GM23248 (cell line): ENCODE data around the gene STRIP2. TPM values are rescaled to one million over a fixed set of nuclear protein-coding genes. Genes with fewer than 3 reads are reported as not detected.

Experiments
- DNase-seq: peaks from one replicate; pipeline ENCODE4 v3.0.0-alpha.2; 2015
- H2AFZ ChIP-seq: fragments of 200-600 bp; sonication (generic); 2 replicates; pipeline ENCODE4 v1.6.1; 2016; ENCODE audit warnings: antibody characterized with exemption
- H3F3A ChIP-seq: fragments of 200-600 bp; sonication (generic); 2 replicates; pipeline ENCODE4 v1.6.1; 2016; ENCODE audit warnings: mild to moderate bottlenecking, antibody characterized with exemption, mixed run types; ENCODE audit not compliant: insufficient read depth
- H3K27ac ChIP-seq: fragments of 200-600 bp; sonication (generic); 2 replicates; pipeline ENCODE4 v1.5.1; 2016; ENCODE audit warnings: mild to moderate bottlenecking
- H3K27me3 ChIP-seq: fragments of 200-600 bp; sonication (generic); replicated peaks from 2 replicates; pipeline ENCODE4 v1.6.1; 2016; ENCODE audit warnings: mild to moderate bottlenecking; ENCODE audit not compliant: insufficient read depth
- H3K36me3 ChIP-seq: fragments of 200-600 bp; sonication (generic); 2 replicates; pipeline ENCODE4 v1.6.1; 2016; ENCODE audit warnings: low read depth, mild to moderate bottlenecking
- H3K4me1 ChIP-seq: fragments of 200-600 bp; sonication (generic); 2 replicates; pipeline ENCODE4 v1.6.1; 2016; ENCODE audit warnings: mild to moderate bottlenecking; ENCODE audit not compliant: insufficient read depth
- H3K4me2 ChIP-seq: fragments of 200-600 bp; sonication (generic); one replicate; pipeline ENCODE4 v1.6.1; 2016; ENCODE audit warnings: mild to moderate bottlenecking; ENCODE audit not compliant: unreplicated experiment
- H3K4me3 ChIP-seq: fragments of 200-600 bp; sonication (generic); 2 replicates; pipeline ENCODE4 v1.5.1; 2016; ENCODE audit warnings: mild to moderate bottlenecking
- H3K79me2 ChIP-seq: fragments of 200-600 bp; sonication (generic); 2 replicates; pipeline ENCODE4 v1.6.1; 2016; ENCODE audit warnings: mild to moderate bottlenecking; ENCODE audit not compliant: insufficient read depth
- H3K9ac ChIP-seq: fragments of 200-600 bp; sonication (generic); 2 replicates; pipeline ENCODE4 v1.6.1; 2016; ENCODE audit warnings: mild to moderate bottlenecking
- H3K9me2 ChIP-seq: fragments of 200-600 bp; sonication (generic); 2 replicates; pipeline ENCODE4 v1.6.1; 2016; ENCODE audit warnings: mixed run types, mild to moderate bottlenecking, moderate library complexity; ENCODE audit not compliant: insufficient read depth
- H3K9me3 ChIP-seq: fragments of 200-600 bp; sonication (generic); one replicate; pipeline ENCODE4 v1.6.1; 2017; ENCODE audit warnings: low read depth
- H4K20me1 ChIP-seq: fragments of 200-600 bp; sonication (generic); 2 replicates; pipeline ENCODE4 v1.6.0; 2016; ENCODE audit not compliant: insufficient read depth
- EZH2 ChIP-seq: fragments of 200-600 bp; sonication (generic); IDR thresholded peaks from 2 replicates; pipeline ENCODE4 v1.6.1; 2018; ENCODE audit warnings: antibody characterized with exemption, mild to moderate bottlenecking; ENCODE audit not compliant: insufficient read depth, poor library complexity, severe bottlenecking
- EZH2phosphoT487 ChIP-seq: fragments of 200-600 bp; sonication (generic); IDR thresholded peaks from 2 replicates; pipeline ENCODE4 v1.6.1; 2018; ENCODE audit warnings: antibody characterized with exemption, moderate library complexity, mild to moderate bottlenecking, low read depth; ENCODE audit not compliant: insufficient read depth
- WGBS, 2 experiments: methylation state at CpG; one replicate each; pipeline ENCODE4 v1.1.6; 2015 to 2017; ENCODE audit warnings: low lambda C conversion rate in 2 of 2, low coverage in 1 of 2; ENCODE audit errors: missing lambda C conversion rate in 2 of 2; 5-methylcytosine and 5-hydroxymethylcytosine counted together
- in situ Hi-C: fragments of 300-500 bp; cut with MboI; formaldehyde crosslinking; loops from 2 replicates; pipeline ENCODE4 v1.15.0; 2020
- polyA plus RNA-seq: library from polyadenylated mRNA; unstranded; fragments of >200 nt; fragmentation: Nextera tagmentation; extraction: Ambion mirVana; gene quantifications from 2 replicates; pipeline ENCODE4 v1.2.1, GENCODE V29; 2016
- total RNA-seq: library from RNA; depleted of rRNA; stranded (reverse); fragments of >200 nt; shearing (Covaris generic); gene quantifications from 2 replicates; pipeline ENCODE4 v1.2.3, GENCODE V29; 2014

STRIP2 gene
- total and polyA plus RNA-seq, 2 experiments from 2014 or later, result 1.5 to 2.2 TPM

- H3K9ac ChIP-seq, result no peak overlapping the region
- H3K27me3 ChIP-seq, result no peaks in the 10 kb centered on the region
- H3K4me1 ChIP-seq, result no peaks in the 10 kb centered on the region
- no peak overlapping the region for H3K4me2 ChIP-seq
- H3K9me2 ChIP-seq, result no peaks in the 10 kb centered on the region
- no peaks in the 10 kb centered on the region for H3F3A ChIP-seq
- no peak overlapping the region for H2AFZ ChIP-seq
- DNase-seq, result no peak
- in situ Hi-C loops, result no loop called here
- no peaks in the 10 kb centered on the region for H3K9me3 ChIP-seq
- TF ChIP-seq EZH2 (no peak), EZH2phosphoT487 (no peak)
- H4K20me1 ChIP-seq, result no peaks in the 10 kb centered on the region
- no peaks in the 10 kb centered on the region for H3K79me2 ChIP-seq
- no peak overlapping the region for H3K27ac ChIP-seq
- no peaks in the 10 kb centered on the region for H3K36me3 ChIP-seq
- H3K4me3 ChIP-seq, result no peak overlapping the region
Observed at GRCh38 chr7:129426482-129426881, 7.8 kb upstream of the STRIP2 start.

GRCh38 chr7:129427526-129428045 is 6.6 kb upstream of the STRIP2 start:
- H3K79me2 ChIP-seq, result no peaks in the 10 kb centered on the region
- H3K9ac ChIP-seq, result no peak overlapping the region
- no peaks in the 10 kb centered on the region for H3K9me3 ChIP-seq
- H3K27ac ChIP-seq, result no peak overlapping the region
- TF ChIP-seq EZH2 (no peak), EZH2phosphoT487 (no peak)
- H3K9me2 ChIP-seq, result no peaks in the 10 kb centered on the region
- H2AFZ ChIP-seq, result no peak overlapping the region
- no peaks in the 10 kb centered on the region for H3F3A ChIP-seq
- H4K20me1 ChIP-seq, result no peaks in the 10 kb centered on the region
- DNase-seq, result no peak
- no peaks in the 10 kb centered on the region for H3K4me1 ChIP-seq
- H3K27me3 ChIP-seq, result no peaks in the 10 kb centered on the region
- no peak overlapping the region for H3K4me2 ChIP-seq
- in situ Hi-C loops, result no loop called here
- H3K36me3 ChIP-seq, result no peaks in the 10 kb centered on the region
- 36 to 41% methylated on average over 2 of the region's 2 CpGs for WGBS, 2 experiments
- H3K4me3 ChIP-seq, result no peak overlapping the region

- no peak overlapping the region for H3K4me3 ChIP-seq
- no peaks in the 10 kb centered on the region for H3K9me2 ChIP-seq
- in situ Hi-C loops, result no loop called here
- H3K9me3 ChIP-seq, result no peaks in the 10 kb centered on the region
- H3K36me3 ChIP-seq, result no peaks in the 10 kb centered on the region
- H3K27ac ChIP-seq, result no peak overlapping the region
- no peaks in the 10 kb centered on the region for H3K4me1 ChIP-seq
- H3K27me3 ChIP-seq, result no peaks in the 10 kb centered on the region; the same call in 1 of the 2 replicates
- no peak overlapping the region for H2AFZ ChIP-seq
- peak; percentile 10 for DNase-seq
- no peak overlapping the region for H3K9ac ChIP-seq
- no peak overlapping the region for H3K4me2 ChIP-seq
- TF ChIP-seq EZH2 (no peak), EZH2phosphoT487 (no peak)
- H3F3A ChIP-seq, result no peaks in the 10 kb centered on the region
- WGBS, 2 experiments, result 70 to 75% methylated on average over 7 to 8 of the region's 8 CpGs
- H4K20me1 ChIP-seq, result no peaks in the 10 kb centered on the region
- no peaks in the 10 kb centered on the region for H3K79me2 ChIP-seq
Observed at GRCh38 chr7:129431911-129432643, 2.2 kb upstream of the STRIP2 start.

- DNase-seq, result peak; percentile 50
- peak overlapping the region; percentile 74 for H3K9ac ChIP-seq
- no peaks in the 10 kb centered on the region; the same call in 1 of the 2 replicates for H3K27me3 ChIP-seq
- TF ChIP-seq EZH2phosphoT487 (no peak), EZH2 (no peak)
- 1 to 4% methylated on average over 30 to 39 of the region's 44 CpGs for WGBS, 2 experiments
- 0 out of 2 replicates have a peak, but pooled peaks cover 6% of the 10 kb centered on the region for H3F3A ChIP-seq
- in situ Hi-C loops, result no loop called here
- H3K4me3 ChIP-seq, result peak overlapping the region; percentile 94
- peaks cover 13% of the 10 kb centered on the region for H3K4me1 ChIP-seq
- H3K27ac ChIP-seq, result no peak overlapping the region
- no peaks in the 10 kb centered on the region for H3K9me2 ChIP-seq
- H3K36me3 ChIP-seq, result no peaks in the 10 kb centered on the region
- peak overlapping the region; percentile 94 for H3K4me2 ChIP-seq
- no peaks in the 10 kb centered on the region for H3K9me3 ChIP-seq
- no peaks in the 10 kb centered on the region for H4K20me1 ChIP-seq
- peak overlapping the region; percentile 95 for H2AFZ ChIP-seq
- no peaks in the 10 kb centered on the region for H3K79me2 ChIP-seq
Observed at GRCh38 chr7:129434675-129435318, 565 bp downstream of the STRIP2 start.
